Epithelial cell of proximal tubule (primary cell): Measurements from ENCODE around the gene KLHL25. TPM values are rescaled to one million over a fixed set of nuclear protein-coding genes. Genes with fewer than 3 reads are reported as not detected.

Experiments
- DNase-seq: peaks from one replicate; pipeline ENCODE4 v3.0.0-alpha.2; 2011; ENCODE audit warnings: low read depth
- H3K4me3 ChIP-seq: 2 replicates; pipeline ENCODE4 v1.5.1; 2011; ENCODE audit warnings: low read depth, mild to moderate bottlenecking, low read length
- total RNA-seq: library from RNA; depleted of rRNA; stranded (reverse); fragments of >200 nt; gene quantifications from 2 replicates; pipeline ENCODE4 v1.2.3, GENCODE V29; 2015
- TF ChIP-seq, protein P1 (sequence below): conservative IDR thresholded peaks from 2 replicates; pipeline ENCODE4 v1.5.1; 2012; ENCODE audit warnings: low read depth, mild to moderate bottlenecking, low read length

The KLHL25 gene
- total RNA-seq, 1 donor from 2014 or later = 8.1 TPM

DNA sequence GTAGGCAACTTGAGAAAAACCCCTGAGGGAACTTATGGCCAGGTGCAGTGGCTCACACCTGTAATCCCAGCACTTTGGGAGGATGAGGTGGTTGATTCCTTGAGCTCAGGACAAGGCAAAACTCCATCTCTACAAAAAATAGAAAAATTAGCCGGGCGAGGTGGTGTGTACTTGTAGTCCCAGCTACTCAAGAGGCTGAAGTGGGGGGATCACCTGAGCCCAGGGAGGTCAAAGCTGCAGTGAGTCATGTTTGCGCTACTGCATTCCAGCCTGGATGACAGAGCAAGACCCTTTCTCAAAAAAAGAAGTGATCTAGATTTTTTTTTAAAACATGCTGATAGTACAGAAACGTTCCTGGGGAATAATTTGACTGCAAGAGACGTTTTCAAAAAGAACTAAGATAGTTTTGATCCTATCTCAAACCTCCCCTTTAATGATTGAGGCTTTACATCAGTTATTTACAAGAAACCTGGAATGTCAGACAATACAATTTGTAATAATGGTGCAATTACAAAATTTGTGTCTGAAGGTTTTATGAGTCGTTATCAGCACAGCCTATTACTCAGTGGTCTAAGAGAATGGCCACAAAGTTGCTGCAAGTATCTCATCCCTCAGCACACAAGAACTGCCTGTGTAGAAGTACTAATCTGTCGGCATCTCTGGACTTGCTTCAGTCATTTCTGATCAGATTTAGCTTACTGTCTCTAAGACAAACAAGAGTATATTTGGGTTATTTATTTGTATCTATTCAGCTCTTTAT is 32.2 kb upstream of the KLHL25 start:
- H3K4me3 ChIP-seq = no peak overlapping the region
- no peak for DNase-seq
- TF ChIP-seq, protein P1, sequence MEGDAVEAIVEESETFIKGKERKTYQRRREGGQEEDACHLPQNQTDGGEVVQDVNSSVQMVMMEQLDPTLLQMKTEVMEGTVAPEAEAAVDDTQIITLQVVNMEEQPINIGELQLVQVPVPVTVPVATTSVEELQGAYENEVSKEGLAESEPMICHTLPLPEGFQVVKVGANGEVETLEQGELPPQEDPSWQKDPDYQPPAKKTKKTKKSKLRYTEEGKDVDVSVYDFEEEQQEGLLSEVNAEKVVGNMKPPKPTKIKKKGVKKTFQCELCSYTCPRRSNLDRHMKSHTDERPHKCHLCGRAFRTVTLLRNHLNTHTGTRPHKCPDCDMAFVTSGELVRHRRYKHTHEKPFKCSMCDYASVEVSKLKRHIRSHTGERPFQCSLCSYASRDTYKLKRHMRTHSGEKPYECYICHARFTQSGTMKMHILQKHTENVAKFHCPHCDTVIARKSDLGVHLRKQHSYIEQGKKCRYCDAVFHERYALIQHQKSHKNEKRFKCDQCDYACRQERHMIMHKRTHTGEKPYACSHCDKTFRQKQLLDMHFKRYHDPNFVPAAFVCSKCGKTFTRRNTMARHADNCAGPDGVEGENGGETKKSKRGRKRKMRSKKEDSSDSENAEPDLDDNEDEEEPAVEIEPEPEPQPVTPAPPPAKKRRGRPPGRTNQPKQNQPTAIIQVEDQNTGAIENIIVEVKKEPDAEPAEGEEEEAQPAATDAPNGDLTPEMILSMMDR = no peak

DNA sequence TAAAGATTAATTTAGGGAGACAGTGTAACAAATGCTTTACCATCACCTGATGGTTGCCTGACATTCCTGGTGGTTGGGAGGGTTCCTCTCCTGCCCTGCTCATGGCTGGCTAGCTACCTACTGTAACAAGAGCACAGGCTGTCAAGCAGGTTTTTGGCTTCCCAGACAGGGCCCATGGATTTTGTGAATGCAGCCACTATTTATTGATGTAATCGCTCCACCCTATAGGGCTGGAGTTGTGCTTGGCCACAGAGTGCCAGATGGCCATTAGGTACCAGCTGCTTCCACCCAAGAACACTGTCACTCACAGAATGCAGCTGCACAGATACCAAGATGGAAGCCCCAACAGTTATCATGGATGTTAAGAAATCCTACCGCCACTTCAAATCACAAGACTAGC is 31.0 kb upstream of the KLHL25 start:
- DNase-seq = no peak
- no peak overlapping the region for H3K4me3 ChIP-seq
- TF ChIP-seq, protein P1 = no peak

DNA sequence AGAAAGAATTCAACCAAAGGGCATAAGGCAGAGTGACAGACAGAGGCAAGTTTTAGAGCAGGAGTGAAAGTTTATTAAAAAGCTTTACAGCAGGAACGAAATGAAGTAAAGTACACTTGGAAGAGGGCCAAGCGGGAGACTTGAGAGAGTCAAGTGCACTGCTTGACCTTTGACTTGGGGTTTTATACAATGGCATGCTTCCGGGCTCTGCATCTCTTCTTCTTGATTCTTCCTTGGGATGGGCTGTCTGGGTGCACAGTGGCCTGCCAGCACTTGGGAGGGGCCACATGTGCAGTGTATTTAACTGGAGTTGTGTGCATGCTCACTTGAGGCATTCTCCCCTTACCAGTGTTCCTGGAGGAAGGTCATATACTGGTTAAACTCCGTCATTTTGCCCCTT is 30.4 kb upstream of the KLHL25 start:
- TF ChIP-seq, protein P1 = no peak
- no peak overlapping the region for H3K4me3 ChIP-seq
- DNase-seq = no peak

DNA sequence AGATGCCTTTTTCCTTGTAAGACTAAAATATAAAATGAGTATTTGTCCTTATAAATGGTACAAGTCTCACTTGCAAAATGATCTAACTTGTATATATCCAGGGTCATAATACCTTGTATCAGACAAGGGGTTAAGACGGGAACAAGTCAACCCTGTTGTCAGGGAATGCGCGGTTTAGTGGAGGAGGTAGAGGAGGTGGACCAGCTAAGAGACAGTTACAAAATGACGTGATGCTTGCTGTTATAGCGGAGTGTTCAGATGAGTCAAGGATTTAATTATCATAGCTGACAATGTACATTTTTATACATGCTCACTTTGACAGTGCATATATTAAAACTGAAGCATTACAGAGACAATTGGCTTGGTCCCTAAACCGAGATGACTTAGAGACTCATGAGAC is 26.8 kb upstream of the KLHL25 start:
- no peak overlapping the region for H3K4me3 ChIP-seq
- TF ChIP-seq, protein P1 = no peak
- DNase-seq = no peak

DNA sequence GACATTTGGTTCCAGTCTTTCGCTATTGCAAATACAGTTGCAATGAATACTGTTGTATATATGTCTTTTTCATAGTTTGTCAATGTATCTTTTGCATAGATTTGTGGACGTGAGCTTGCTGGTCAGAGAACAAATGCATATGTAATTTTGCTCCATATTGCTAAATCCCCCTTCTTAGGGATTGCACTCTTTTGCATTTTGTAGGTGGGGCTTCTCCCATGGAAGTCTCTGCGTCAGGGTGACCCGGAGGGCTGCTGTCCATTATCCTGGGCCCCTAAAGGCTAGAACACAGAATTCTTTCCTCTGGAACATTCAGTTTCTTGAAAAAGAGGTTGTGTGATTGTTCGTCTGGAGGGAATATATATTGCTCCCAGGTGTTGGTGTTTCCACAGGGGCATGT is 25.2 kb upstream of the KLHL25 start:
- no peak overlapping the region for H3K4me3 ChIP-seq
- TF ChIP-seq, protein P1 = no peak
- no peak for DNase-seq

DNA sequence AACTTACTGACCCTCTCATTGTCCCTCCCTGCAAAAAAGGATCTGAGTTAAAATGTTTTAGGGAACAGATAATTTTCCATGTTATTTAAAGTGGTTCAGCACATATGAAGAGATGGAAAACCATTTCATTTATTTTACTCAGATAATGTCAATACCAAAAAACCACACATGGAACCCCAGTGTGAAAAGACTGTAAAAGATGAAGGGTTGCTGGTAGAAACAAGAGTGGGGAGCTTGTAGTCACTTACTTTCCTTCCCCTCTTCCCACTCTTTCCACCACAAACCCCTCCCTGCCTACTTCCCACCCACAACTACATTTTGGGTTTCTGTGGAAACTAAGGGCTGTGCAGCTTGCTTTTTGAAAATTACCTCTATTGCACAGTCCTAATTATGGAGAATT is 18.5 kb upstream of the KLHL25 start:
- DNase-seq = no peak
- no peak overlapping the region for H3K4me3 ChIP-seq
- TF ChIP-seq, protein P1 = no peak

DNA sequence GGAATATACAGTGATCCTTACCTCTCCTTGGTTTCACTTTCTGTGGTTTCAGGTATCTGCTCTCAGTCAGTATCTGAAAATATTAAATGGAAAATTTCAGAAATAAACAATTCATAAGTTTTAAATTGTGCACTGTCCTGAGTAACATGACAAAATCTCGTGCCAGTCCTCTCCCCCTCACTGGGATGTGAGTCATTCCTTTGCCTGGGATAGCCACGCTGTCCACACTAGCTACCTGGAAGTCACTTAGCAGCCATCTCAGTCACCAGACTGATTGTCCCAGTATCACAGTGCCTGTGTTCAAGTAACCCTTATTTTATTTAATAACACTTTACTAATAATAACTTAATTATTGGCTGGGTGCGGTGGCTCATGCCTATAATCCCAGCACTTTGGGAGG is 15.3 kb upstream of the KLHL25 start:
- DNase-seq = no peak
- TF ChIP-seq, protein P1 = no peak
- H3K4me3 ChIP-seq = no peak overlapping the region
